Sigmoid colon (tissue), 7 donors: Measurements from ENCODE around the gene ENTREP3. TPM values are rescaled to one million over a fixed set of nuclear protein-coding genes. Genes with fewer than 3 reads are reported as not detected.

Experiments
- DNase-seq: peaks from one replicate; pipeline ENCODE4 v3.0.0-alpha.2; 2019
- H3K27ac ChIP-seq, 4 donors: fragments of 200-600 bp; sonication (generic); one replicate each; pipeline ENCODE4 v1.5.1; 2016 to 2019; ENCODE audit warnings: mild to moderate bottlenecking in 1 of 4
- H3K27me3 ChIP-seq, 3 donors: fragments of 200-600 bp; sonication (generic); one replicate each; pipeline ENCODE4 v1.5.1; 2019; ENCODE audit warnings: mild to moderate bottlenecking in 1 of 3
- H3K36me3 ChIP-seq, 4 donors: fragments of 200-600 bp; sonication (generic); one replicate each; pipeline ENCODE4 v1.5.1; 2016 to 2019
- H3K4me1 ChIP-seq, 4 donors: fragments of 200-600 bp; sonication (generic); one replicate each; pipeline ENCODE4 v1.5.1; 2017 to 2019
- H3K4me3 ChIP-seq, 4 donors: fragments of 200-600 bp; sonication (generic); one replicate each; pipeline ENCODE4 v1.5.1; 2017 to 2019; ENCODE audit warnings: mild to moderate bottlenecking in 2 of 4, moderate library complexity in 1 of 4
- H3K9me3 ChIP-seq, 4 donors: fragments of 200-600 bp in 3 of 4; sonication (generic) in 3 of 4; one replicate each; pipeline versions ENCODE4 v1.5.1 to v1.6.1; 2013 to 2019
- CTCF ChIP-seq, 4 experiments: fragments of 450-650 bp in 3 of 4; fragments of 200-600 bp in 1 of 4; IDR thresholded peaks; one replicate each; pipeline ENCODE4 v1.5.1; 2016 to 2019; ENCODE audit warnings: antibody characterized with exemption in 4 of 4, mild to moderate bottlenecking in 3 of 4, moderate library complexity in 2 of 4
- EP300 ChIP-seq, 4 donors: sonication (generic); formaldehyde crosslinking; IDR thresholded peaks; one replicate each; pipeline ENCODE4 v1.6.1; 2017; ENCODE audit warnings: antibody characterized with exemption in 4 of 4
- POLR2A ChIP-seq, 2 donors: fragments of 450-650 bp; IDR thresholded peaks; one replicate each; pipeline ENCODE4 v1.6.1; 2016; ENCODE audit warnings: antibody characterized with exemption in 2 of 2, mild to moderate bottlenecking in 2 of 2, moderate library complexity in 2 of 2
- POLR2AphosphoS5 ChIP-seq, 4 donors: sonication (generic); formaldehyde crosslinking; IDR thresholded peaks; one replicate each; pipeline ENCODE4 v1.6.1; 2017; ENCODE audit warnings: antibody characterized with exemption in 4 of 4
- WGBS, 2 donors: extraction: QIAGEN DNeasy Blood & Tissue Kit; methylation state at CpG; one replicate each; pipeline ENCODE4 v1.1.7; 2013; 5-methylcytosine and 5-hydroxymethylcytosine counted together
- intact Hi-C: fragments of 100-400 bp; cut with DNase I; formaldehyde crosslinking; loops from one replicate; pipeline ENCODE4 v1.15.1; 2023
- polyA plus RNA-seq, 3 donors: library from polyadenylated mRNA; stranded (reverse); fragments of 200-250 nt; gene quantifications; one replicate each; pipeline ENCODE4 v1.2.3, GENCODE V29; 2013
- total RNA-seq, 4 donors: library from RNA; depleted of rRNA; stranded (reverse); fragments of >200 nt; gene quantifications; one replicate each; pipeline ENCODE4 v1.1.0, GENCODE V29; 2016
- donor health status: healthy with polysubstance abuse.
- donor health status: Bipolar disorder and iron deficiency.
- donor health status: healthy.

ENTREP3 gene
- total and polyA plus RNA-seq, 7 donors = 5.4 to 44.0 (median 15.7) TPM

- 30 to 32% methylated on average over 13 of the region's 13 CpGs for WGBS, 2 donors
- no peaks in the 10 kb centered on the region for H3K27me3 ChIP-seq
- H3K4me3 ChIP-seq = peak overlapping the region; percentile 49 to 86 (median 75)
- peaks cover 0 to 13% (median 1%) of the 10 kb centered on the region in 4 donors for H3K36me3 ChIP-seq
- no peaks in the 10 kb centered on the region for H3K9me3 ChIP-seq
- peak; percentile 93 for DNase-seq
- TF ChIP-seq POLR2AphosphoS5 (IDR thresholded peaks at IDR 0.05) = peak in 2 of 4 donors; percentile 40 to 42
- no peak for TF ChIP-seq POLR2A (IDR thresholded peaks at IDR 0.05)
- TF ChIP-seq EP300 (IDR thresholded peaks at IDR 0.05) = no peak
- peak; percentile 79 to 89 (median 88) for TF ChIP-seq CTCF (IDR thresholded peaks at IDR 0.05)
- H3K27ac ChIP-seq = peak overlapping the region; percentile 93 to 100 (median 98)
- peaks cover 0 to 36% (median 30%) of the 10 kb centered on the region in 4 donors for H3K4me1 ChIP-seq
- intact Hi-C loops = loop anchor here (5.0 kb wide), 1 partner anchor 35 kb away; a partner anchor contains a TSS
Measured at GRCh38 chr1:155206891-155207805, 48.1 kb downstream of the ENTREP3 start.

GRCh38 chr1:155205969-155206593, 49.2 kb downstream of the ENTREP3 start:
- no peak for DNase-seq

GRCh38 chr1:155205035-155205434, 50.2 kb downstream of the ENTREP3 start:
- H3K4me1 ChIP-seq = peaks cover 0 to 33% (median 30%) of the 10 kb centered on the region in 4 donors
- no peaks in the 10 kb centered on the region for H3K9me3 ChIP-seq
- no peak for TF ChIP-seq POLR2AphosphoS5 (IDR thresholded peaks at IDR 0.05)
- no peak for TF ChIP-seq POLR2A (IDR thresholded peaks at IDR 0.05)
- TF ChIP-seq CTCF (IDR thresholded peaks at IDR 0.05) = no peak
- TF ChIP-seq EP300 (IDR thresholded peaks at IDR 0.05) = no peak
- intact Hi-C loops = loop anchor here (5.0 kb wide), 1 partner anchor 37 kb away; a partner anchor contains a TSS
- no peak for DNase-seq
- WGBS, 2 donors = 92 to 96% methylated on average over 14 of the region's 14 CpGs
- H3K27ac ChIP-seq = no peak overlapping the region
- H3K27me3 ChIP-seq = no peaks in the 10 kb centered on the region
- peaks cover 0 to 24% (median 8%) of the 10 kb centered on the region in 4 donors for H3K36me3 ChIP-seq
- no peak overlapping the region for H3K4me3 ChIP-seq

More at GRCh38 chr1:155205969-155206593, 49.2 kb downstream of the ENTREP3 start:
- Histone ChIP-seq H3K27me3 (no peaks in the 10 kb centered on the region), H3K27ac (peak overlapping the region; percentile 93 to 100 (median 98)), H3K4me3 (no peak overlapping the region), H3K9me3 (no peaks in the 10 kb centered on the region), H3K36me3 (peaks cover 0 to 14% (median 4%) of the 10 kb centered on the region in 4 donors), H3K4me1 (peaks cover 0 to 36% (median 30%) of the 10 kb centered on the region in 4 donors)
- 76 to 82% methylated on average over 9 of the region's 9 CpGs for WGBS, 2 donors
- TF ChIP-seq POLR2A (IDR thresholded peaks at IDR 0.05) = no peak
- TF ChIP-seq CTCF (IDR thresholded peaks at IDR 0.05) = no peak
- TF ChIP-seq EP300 (IDR thresholded peaks at IDR 0.05) = no peak
- intact Hi-C loops = loop anchor here (5.0 kb wide), 1 partner anchor 36 kb away; a partner anchor contains a TSS

- peaks cover 0 to 19% (median 18%) of the 10 kb centered on the region in 4 donors for H3K4me1 ChIP-seq
- no peak for TF ChIP-seq EP300 (IDR thresholded peaks at IDR 0.05)
- TF ChIP-seq CTCF (IDR thresholded peaks at IDR 0.05) = no peak
- no peak for TF ChIP-seq POLR2AphosphoS5 (IDR thresholded peaks at IDR 0.05)
- TF ChIP-seq POLR2A (IDR thresholded peaks at IDR 0.05) = no peak
- H3K36me3 ChIP-seq = peaks cover 0 to 38% (median 10%) of the 10 kb centered on the region in 4 donors
- H3K9me3 ChIP-seq = no peaks in the 10 kb centered on the region
- no peak overlapping the region for H3K27ac ChIP-seq
- no peak for DNase-seq
- H3K4me3 ChIP-seq = no peak overlapping the region
- intact Hi-C loops = no loop called here
- no peaks in the 10 kb centered on the region for H3K27me3 ChIP-seq
- 92 to 94% methylated on average over 19 of the region's 19 CpGs for WGBS, 2 donors
Measured at GRCh38 chr1:155202731-155203515, 52.4 kb downstream of the ENTREP3 start.
